ENCODE data around the gene DAPK1.

The DAPK1 gene

GRCh38 chr9:87681271-87682061 is 183.8 kb downstream of the DAPK1 start:
- H3K36me3 Mint-ChIP-seq: no peaks in the 10 kb centered on the region
- peaks cover 6 to 15% of the 10 kb centered on the region in 2 donors for H3K4me1 Mint-ChIP-seq
- ATAC-seq (replicated peaks): no peak
- H3K4me3 Mint-ChIP-seq: no peak overlapping the region
- peaks cover 0 to 8% of the 10 kb centered on the region in 2 donors for H3K27me3 Mint-ChIP-seq
- no peaks in the 10 kb centered on the region for H3K9me3 Mint-ChIP-seq
- H3K27ac Mint-ChIP-seq: no peak overlapping the region
- DNase-seq: no peak

- Mint-ChIP-seq H3K4me1 (peaks cover 6 to 15% of the 10 kb centered on the region in 2 donors), H3K36me3 (no peaks in the 10 kb centered on the region), H3K27me3 (peaks cover 0 to 3% of the 10 kb centered on the region in 2 donors), H3K4me3 (no peak overlapping the region), H3K9me3 (no peaks in the 10 kb centered on the region), H3K27ac (no peak overlapping the region)
- DNase-seq: no peak
- no peak for ATAC-seq (replicated peaks)
Measured at GRCh38 chr9:87682085-87682484, 184.4 kb downstream of the DAPK1 start.

DNA sequence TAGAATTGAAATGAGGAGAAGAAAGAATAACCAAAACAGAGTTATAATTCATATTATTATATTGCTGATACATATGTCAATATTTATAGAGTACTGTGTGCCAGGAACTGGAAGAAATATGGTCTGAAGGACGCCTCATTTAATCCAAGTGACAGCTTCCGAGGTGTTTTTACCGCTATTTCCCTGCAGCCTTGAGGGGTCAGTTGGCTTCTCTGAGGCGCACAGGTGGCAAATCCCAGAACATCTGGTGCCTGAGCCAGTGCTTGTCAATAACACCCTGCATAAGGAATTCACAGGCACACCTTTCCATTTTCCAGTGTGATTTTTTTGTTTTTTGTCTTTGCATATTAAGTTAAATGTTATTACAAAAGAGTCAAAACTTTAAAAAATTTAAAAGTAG is 185.0 kb downstream of the DAPK1 start:
- no peak for ATAC-seq (replicated peaks)
- Mint-ChIP-seq H3K9me3 (no peaks in the 10 kb centered on the region), H3K27me3 (no peaks in the 10 kb centered on the region), H3K4me1 (peaks cover 6 to 15% of the 10 kb centered on the region in 2 donors), H3K27ac (no peak overlapping the region), H3K4me3 (no peak overlapping the region), H3K36me3 (no peaks in the 10 kb centered on the region)
- no peak for DNase-seq

- H3K4me1 Mint-ChIP-seq: peaks cover 6 to 15% of the 10 kb centered on the region in 2 donors
- peak overlapping the region; percentile 20 for H3K27ac Mint-ChIP-seq
- ATAC-seq (replicated peaks) (no peak), DNase-seq (no peak)
- H3K9me3 Mint-ChIP-seq: no peaks in the 10 kb centered on the region
- H3K36me3 Mint-ChIP-seq: no peaks in the 10 kb centered on the region
- H3K4me3 Mint-ChIP-seq: no peak overlapping the region
- no peaks in the 10 kb centered on the region for H3K27me3 Mint-ChIP-seq
Measured at GRCh38 chr9:87683751-87684626, 186.3 kb downstream of the DAPK1 start.

GRCh38 chr9:87684627-87685219 is 187.1 kb downstream of the DAPK1 start:
- Mint-ChIP-seq H3K4me3 (no peak overlapping the region), H3K9me3 (no peaks in the 10 kb centered on the region), H3K27me3 (no peaks in the 10 kb centered on the region), H3K27ac (no peak overlapping the region), H3K4me1 (peaks cover 6 to 15% of the 10 kb centered on the region in 2 donors), H3K36me3 (no peaks in the 10 kb centered on the region)
- ATAC-seq (replicated peaks) (no peak), DNase-seq (no peak)

DNA sequence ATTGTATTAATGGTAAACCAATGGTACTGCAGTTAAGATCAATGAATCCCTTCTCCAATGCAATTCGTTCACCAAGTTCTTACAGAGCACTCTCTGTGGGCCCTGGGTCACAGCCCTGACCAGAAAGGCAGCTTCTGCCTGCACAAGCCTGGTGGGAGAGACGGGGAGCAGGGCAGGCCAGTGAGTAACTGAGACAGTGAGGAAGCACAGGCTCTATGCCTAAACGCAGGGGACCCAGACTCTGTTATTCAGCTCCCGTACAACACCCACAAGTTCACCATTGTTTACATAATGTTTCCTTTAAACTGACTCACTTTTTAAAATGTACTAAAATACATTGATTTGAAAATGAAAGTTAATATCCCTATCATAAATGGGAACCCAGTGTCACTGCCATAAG is 187.8 kb downstream of the DAPK1 start:
- Mint-ChIP-seq H3K27me3 (no peaks in the 10 kb centered on the region), H3K9me3 (peaks cover 0 to 1% of the 10 kb centered on the region in 2 donors), H3K36me3 (no peaks in the 10 kb centered on the region), H3K4me1 (peaks cover 6 to 15% of the 10 kb centered on the region in 2 donors), H3K27ac (no peak overlapping the region), H3K4me3 (no peak overlapping the region)
- DNase-seq (no peak), ATAC-seq (replicated peaks) (no peak)

- Mint-ChIP-seq H3K9me3 (peaks cover under 1 to 1% of the 10 kb centered on the region in 2 donors), H3K27ac (no peak overlapping the region), H3K36me3 (no peaks in the 10 kb centered on the region), H3K27me3 (no peaks in the 10 kb centered on the region), H3K4me3 (peak overlapping the region in 1 of 2 donors; percentile 14), H3K4me1 (peaks cover 6 to 15% of the 10 kb centered on the region in 2 donors)
- ATAC-seq (replicated peaks) (peak; percentile 29 to 34), DNase-seq (no peak)
Measured at GRCh38 chr9:87685871-87686519, 188.3 kb downstream of the DAPK1 start.

DNA sequence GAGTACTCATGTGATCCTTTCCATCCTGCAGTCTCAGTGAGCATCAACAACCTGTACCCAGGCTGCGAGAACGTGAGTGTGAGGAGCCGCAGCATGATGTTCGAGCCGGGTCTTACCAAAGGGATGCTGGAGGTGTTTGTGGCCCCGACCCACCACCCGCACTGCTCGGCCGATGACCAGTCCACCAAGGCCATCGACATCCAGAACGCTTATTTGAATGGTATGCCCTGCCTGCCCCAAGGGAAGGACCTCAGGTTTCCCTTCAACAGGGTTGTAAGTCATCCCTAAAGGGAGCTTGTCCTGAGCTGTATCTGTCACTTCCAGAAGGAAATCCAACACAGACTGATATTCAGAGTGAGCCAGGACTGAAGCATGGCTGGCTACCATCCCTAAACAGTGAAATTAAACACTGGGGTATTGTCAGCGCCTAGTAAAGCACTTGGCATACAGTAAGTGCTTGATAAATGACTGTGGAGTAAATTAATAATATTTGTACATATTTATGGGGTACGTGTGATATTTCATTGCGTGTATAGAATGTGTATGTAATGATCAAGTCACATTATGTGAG is 188.9 kb downstream of the DAPK1 start:
- Mint-ChIP-seq H3K36me3 (no peaks in the 10 kb centered on the region), H3K4me3 (no peak overlapping the region), H3K27me3 (no peaks in the 10 kb centered on the region), H3K9me3 (peaks cover 4 to 7% of the 10 kb centered on the region in 2 donors), H3K27ac (no peak overlapping the region), H3K4me1 (peaks cover 6 to 15% of the 10 kb centered on the region in 2 donors)
- ATAC-seq (replicated peaks): no peak
- no peak for DNase-seq

GRCh38 chr9:87687207-87687606 is 189.5 kb downstream of the DAPK1 start:
- peaks cover 4 to 7% of the 10 kb centered on the region in 2 donors for H3K9me3 Mint-ChIP-seq
- H3K27me3 Mint-ChIP-seq: no peaks in the 10 kb centered on the region
- no peak overlapping the region for H3K27ac Mint-ChIP-seq
- no peak for DNase-seq
- H3K4me1 Mint-ChIP-seq: peaks cover 6 to 15% of the 10 kb centered on the region in 2 donors
- no peak for ATAC-seq (replicated peaks)
- H3K4me3 Mint-ChIP-seq: no peak overlapping the region
- H3K36me3 Mint-ChIP-seq: no peaks in the 10 kb centered on the region

GRCh38 chr9:87694236-87694755 is 196.6 kb downstream of the DAPK1 start:
- ATAC-seq (replicated peaks) (no peak), DNase-seq (no peak)
- Mint-ChIP-seq H3K27me3 (no peaks in the 10 kb centered on the region), H3K36me3 (peaks cover 5 to 6% of the 10 kb centered on the region in 2 donors), H3K4me3 (no peak overlapping the region), H3K9me3 (peaks cover 16 to 20% of the 10 kb centered on the region in 2 donors), H3K27ac (no peak overlapping the region), H3K4me1 (no peaks in the 10 kb centered on the region)

DNA sequence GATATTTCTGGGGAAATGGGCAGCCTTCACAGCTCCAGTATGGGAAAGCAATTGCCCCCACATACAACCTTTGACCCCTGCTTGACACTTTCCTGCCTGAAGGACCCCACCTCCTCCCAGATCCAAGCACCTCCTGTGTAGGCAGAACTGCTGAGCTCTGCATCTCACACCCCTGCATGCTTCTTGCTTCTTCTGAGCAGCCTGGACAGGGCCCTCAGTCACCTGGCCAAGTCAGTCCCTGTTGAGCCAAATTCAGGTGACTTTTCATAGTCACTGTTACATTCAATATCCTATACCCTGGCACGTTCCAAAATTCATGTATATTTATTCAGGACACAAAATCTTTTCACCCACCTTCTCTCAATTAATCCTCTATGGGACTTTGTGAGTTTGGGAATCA is 197.9 kb downstream of the DAPK1 start:
- ATAC-seq (replicated peaks): no peak
- H3K27me3 Mint-ChIP-seq: no peaks in the 10 kb centered on the region
- H3K27ac Mint-ChIP-seq: no peak overlapping the region
- no peak for DNase-seq
- H3K4me1 Mint-ChIP-seq: no peaks in the 10 kb centered on the region
- H3K4me3 Mint-ChIP-seq: no peak overlapping the region
- H3K9me3 Mint-ChIP-seq: peaks cover 14 to 20% of the 10 kb centered on the region in 2 donors
- H3K36me3 Mint-ChIP-seq: peaks cover 5 to 6% of the 10 kb centered on the region in 2 donors

GRCh38 chr9:87696641-87697040 is 199.0 kb downstream of the DAPK1 start:
- no peak for ATAC-seq (replicated peaks)
- no peaks in the 10 kb centered on the region for H3K27me3 Mint-ChIP-seq
- H3K4me1 Mint-ChIP-seq: no peaks in the 10 kb centered on the region
- peaks cover 12 to 13% of the 10 kb centered on the region in 2 donors for H3K9me3 Mint-ChIP-seq
- peaks cover 5 to 6% of the 10 kb centered on the region in 2 donors for H3K36me3 Mint-ChIP-seq
- DNase-seq: no peak
- H3K4me3 Mint-ChIP-seq: no peak overlapping the region
- H3K27ac Mint-ChIP-seq: no peak overlapping the region

DNA sequence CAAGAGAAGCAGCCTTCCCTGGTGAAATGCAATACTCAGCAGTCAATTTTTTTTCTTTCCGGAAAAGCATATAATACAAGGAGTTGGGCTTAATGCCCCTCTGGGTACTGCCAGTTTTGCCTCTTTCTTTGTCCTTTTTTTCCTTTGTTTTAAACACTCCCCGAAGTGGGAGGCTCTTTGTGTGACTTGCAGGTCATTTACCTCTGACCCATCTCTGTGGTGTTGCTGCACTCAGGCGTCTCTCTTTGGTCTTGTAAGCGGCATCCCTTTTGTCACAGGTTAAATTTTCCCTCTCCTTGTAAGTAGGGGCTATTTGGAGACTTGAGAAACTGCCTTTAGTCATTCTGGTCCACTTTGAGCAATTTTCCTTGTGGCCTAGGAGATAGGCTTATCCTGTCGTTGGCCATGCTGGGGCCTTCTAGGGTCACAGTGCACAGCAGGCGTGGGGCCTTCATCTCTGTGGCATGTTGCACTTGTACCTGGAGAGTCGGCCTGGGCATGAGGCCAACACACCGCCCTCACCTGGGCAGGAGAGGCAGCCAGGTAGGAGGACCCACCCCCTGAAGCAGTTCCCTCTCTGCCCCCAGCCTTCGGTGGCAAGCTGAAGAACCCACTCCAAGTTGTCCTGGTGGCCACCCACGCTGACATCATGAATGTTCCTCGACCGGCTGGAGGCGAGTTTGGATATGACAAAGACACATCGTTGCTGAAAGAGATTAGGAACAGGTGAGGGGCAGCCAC is 200.6 kb downstream of the DAPK1 start:
- H3K4me1 Mint-ChIP-seq: no peaks in the 10 kb centered on the region
- no peaks in the 10 kb centered on the region for H3K27me3 Mint-ChIP-seq
- H3K36me3 Mint-ChIP-seq: peaks cover 5 to 6% of the 10 kb centered on the region in 2 donors
- peaks cover 8% of the 10 kb centered on the region in 2 donors for H3K9me3 Mint-ChIP-seq
- DNase-seq: no peak
- no peak overlapping the region for H3K4me3 Mint-ChIP-seq
- ATAC-seq (replicated peaks): no peak
- no peak overlapping the region for H3K27ac Mint-ChIP-seq

All from stimulated activated naive B cell treated with anti-CD40 and anti-IgM and Interleukin-4, amounts not matched to agents 10 μg/mL and 1 μg/mL and 100 μg/mL, for 72 hours (primary cell).